Breast epithelium (tissue), 4 donors: ENCODE results near the gene PPP1R27. TPM values are rescaled to one million over a fixed set of nuclear protein-coding genes. Genes with fewer than 3 reads are reported as not detected.

Source experiments
- DNase-seq, 2 donors: peaks; one replicate each; pipeline ENCODE4 v3.0.0-alpha.2; 2019; ENCODE audit warnings: low spot score in 2 of 2
- H3K27ac ChIP-seq, 2 donors: fragments of 200-600 bp; sonication (generic) in 1 of 2; one replicate each; pipeline ENCODE4 v1.5.1; 2016 to 2019; ENCODE audit warnings: mild to moderate bottlenecking in 1 of 2
- H3K27me3 ChIP-seq, 2 donors: fragments of 200-600 bp; sonication (generic) in 1 of 2; one replicate each; pipeline versions ENCODE4 v1.5.1 to v1.6.0; 2017 to 2019; ENCODE audit warnings: control low read depth in 1 of 2, mild to moderate bottlenecking in 1 of 2
- H3K36me3 ChIP-seq: fragments of 200-600 bp; one replicate; pipeline ENCODE4 v1.5.1; 2019
- H3K4me1 ChIP-seq, 2 donors: fragments of 200-600 bp; sonication (generic); one replicate each; pipeline ENCODE4 v1.5.1; 2016 to 2019; ENCODE audit warnings: control low read depth in 1 of 2
- H3K4me3 ChIP-seq, 3 donors: fragments of 200-600 bp; sonication (generic); 1 replicate in 2 of 3; 2 replicates in 1 of 3; pipeline ENCODE4 v1.5.1; 2016 to 2019; ENCODE audit warnings: mild to moderate bottlenecking in 3 of 3, moderate library complexity in 2 of 3
- H3K9me3 ChIP-seq, 2 donors: fragments of 200-600 bp; sonication (generic) in 1 of 2; one replicate each; pipeline ENCODE4 v1.5.1; 2016 to 2019; ENCODE audit warnings: control low read depth in 1 of 2
- POLR2A ChIP-seq: fragments of 450-650 bp; IDR thresholded peaks from one replicate; pipeline ENCODE4 v1.6.1; 2016; ENCODE audit warnings: antibody characterized with exemption, mild to moderate bottlenecking, moderate library complexity
- POLR2AphosphoS5 ChIP-seq, 3 donors: sonication (generic); formaldehyde crosslinking; IDR thresholded peaks; one replicate each; pipeline ENCODE4 v1.6.1; 2017; ENCODE audit warnings: antibody characterized with exemption in 3 of 3
- intact Hi-C: fragments of 100-400 bp; cut with DNase I; formaldehyde crosslinking; loops from one replicate; pipeline ENCODE4 v1.15.1; 2023; ENCODE audit warnings: low total_unique reads
- total RNA-seq, 3 donors: library from RNA; depleted of rRNA; stranded (reverse); fragments of >200 nt; gene quantifications; one replicate each; pipeline ENCODE4 v1.1.0, GENCODE V29; 2016
- TF ChIP-seq, protein P1 (sequence below), 3 donors: fragments of 450-650 bp; IDR thresholded peaks; one replicate each; pipeline ENCODE4 v1.5.1; 2016 to 2017; ENCODE audit warnings: antibody characterized with exemption in 3 of 3, mild to moderate bottlenecking in 3 of 3, moderate library complexity in 3 of 3

Gene PPP1R27
- total RNA-seq, 3 donors from 2014 or later: not detected

DNA sequence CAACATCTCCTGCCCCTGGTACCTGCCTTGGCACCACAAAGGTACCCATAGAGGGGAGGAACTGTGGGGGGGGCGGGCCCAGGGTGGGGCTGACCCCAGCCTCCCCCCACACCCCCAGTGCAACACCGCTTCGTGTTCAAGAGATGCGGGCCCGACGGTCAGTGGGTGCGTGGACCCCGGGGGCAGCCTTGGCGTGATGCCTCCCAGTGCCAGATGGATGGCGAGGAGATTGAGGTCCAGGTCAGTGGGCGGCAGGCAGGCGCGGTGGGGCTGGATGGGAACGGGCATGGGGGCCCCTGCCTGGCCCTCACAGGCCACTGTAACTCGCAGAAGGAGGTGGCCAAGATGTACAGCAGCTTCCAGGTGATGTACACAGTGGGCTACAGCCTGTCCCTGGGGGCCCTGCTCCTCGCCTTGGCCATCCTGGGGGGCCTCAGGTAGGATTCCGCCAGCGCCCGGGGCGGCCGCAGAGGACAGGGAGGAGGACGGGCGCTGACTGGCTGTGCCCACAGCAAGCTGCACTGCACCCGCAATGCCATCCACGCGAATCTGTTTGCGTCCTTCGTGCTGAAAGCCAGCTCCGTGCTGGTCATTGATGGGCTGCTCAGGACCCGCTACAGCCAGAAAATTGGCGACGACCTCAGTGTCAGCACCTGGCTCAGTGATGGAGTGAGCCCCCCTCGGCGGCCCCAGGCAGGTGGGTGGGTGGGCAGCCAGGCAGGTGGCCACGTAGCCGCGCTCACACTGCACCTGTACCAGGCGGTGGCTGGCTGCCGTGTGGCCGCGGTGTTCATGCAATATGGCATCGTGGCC lies 23.8 kb downstream of the PPP1R27 start:
- H3K9me3 ChIP-seq: no peaks in the 10 kb centered on the region
- H3K27me3 ChIP-seq: peaks cover 0 to 57% of the 10 kb centered on the region in 2 donors
- TF ChIP-seq, protein P1, sequence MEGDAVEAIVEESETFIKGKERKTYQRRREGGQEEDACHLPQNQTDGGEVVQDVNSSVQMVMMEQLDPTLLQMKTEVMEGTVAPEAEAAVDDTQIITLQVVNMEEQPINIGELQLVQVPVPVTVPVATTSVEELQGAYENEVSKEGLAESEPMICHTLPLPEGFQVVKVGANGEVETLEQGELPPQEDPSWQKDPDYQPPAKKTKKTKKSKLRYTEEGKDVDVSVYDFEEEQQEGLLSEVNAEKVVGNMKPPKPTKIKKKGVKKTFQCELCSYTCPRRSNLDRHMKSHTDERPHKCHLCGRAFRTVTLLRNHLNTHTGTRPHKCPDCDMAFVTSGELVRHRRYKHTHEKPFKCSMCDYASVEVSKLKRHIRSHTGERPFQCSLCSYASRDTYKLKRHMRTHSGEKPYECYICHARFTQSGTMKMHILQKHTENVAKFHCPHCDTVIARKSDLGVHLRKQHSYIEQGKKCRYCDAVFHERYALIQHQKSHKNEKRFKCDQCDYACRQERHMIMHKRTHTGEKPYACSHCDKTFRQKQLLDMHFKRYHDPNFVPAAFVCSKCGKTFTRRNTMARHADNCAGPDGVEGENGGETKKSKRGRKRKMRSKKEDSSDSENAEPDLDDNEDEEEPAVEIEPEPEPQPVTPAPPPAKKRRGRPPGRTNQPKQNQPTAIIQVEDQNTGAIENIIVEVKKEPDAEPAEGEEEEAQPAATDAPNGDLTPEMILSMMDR (IDR thresholded peaks at IDR 0.05): no peak
- TF ChIP-seq POLR2AphosphoS5 (IDR thresholded peaks at IDR 0.05): no peak
- no peak for TF ChIP-seq POLR2A
- no peak for DNase-seq
- no peaks in the 10 kb centered on the region for H3K36me3 ChIP-seq
- no peak overlapping the region for H3K4me3 ChIP-seq
- intact Hi-C loops: no loop called here
- no peak overlapping the region for H3K27ac ChIP-seq
- H3K4me1 ChIP-seq: no peaks in the 10 kb centered on the region

DNA sequence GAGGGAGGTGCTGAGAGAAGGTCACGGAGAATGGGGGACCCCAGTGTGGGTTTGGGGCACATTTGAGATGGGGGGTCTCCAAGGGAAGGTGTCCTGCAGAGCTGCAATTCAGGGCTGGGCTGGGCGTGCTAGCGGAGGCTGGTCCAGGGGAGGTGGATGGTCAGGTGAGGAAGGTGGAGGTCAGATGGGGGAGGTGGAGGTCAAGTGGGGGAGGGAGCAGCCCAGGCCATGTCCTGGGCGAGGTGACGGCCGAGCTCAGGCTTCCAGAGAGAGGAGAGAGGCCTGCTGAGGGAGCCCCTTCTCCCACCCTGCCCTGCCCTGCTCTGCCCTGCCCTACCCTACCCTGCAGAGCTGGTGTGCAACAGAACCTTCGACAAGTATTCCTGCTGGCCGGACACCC lies 24.4 kb downstream of the PPP1R27 start:
- Histone ChIP-seq H3K4me3 (no peak overlapping the region), H3K4me1 (no peaks in the 10 kb centered on the region), H3K36me3 (no peaks in the 10 kb centered on the region), H3K27ac (no peak overlapping the region), H3K27me3 (peaks cover 0 to 63% of the 10 kb centered on the region in 2 donors), H3K9me3 (no peaks in the 10 kb centered on the region)
- no peak for DNase-seq
- intact Hi-C loops: no loop called here
- TF ChIP-seq POLR2A (no peak), POLR2AphosphoS5 (IDR thresholded peaks at IDR 0.05) (no peak)
- TF ChIP-seq, protein P1 (IDR thresholded peaks at IDR 0.05): no peak

DNA sequence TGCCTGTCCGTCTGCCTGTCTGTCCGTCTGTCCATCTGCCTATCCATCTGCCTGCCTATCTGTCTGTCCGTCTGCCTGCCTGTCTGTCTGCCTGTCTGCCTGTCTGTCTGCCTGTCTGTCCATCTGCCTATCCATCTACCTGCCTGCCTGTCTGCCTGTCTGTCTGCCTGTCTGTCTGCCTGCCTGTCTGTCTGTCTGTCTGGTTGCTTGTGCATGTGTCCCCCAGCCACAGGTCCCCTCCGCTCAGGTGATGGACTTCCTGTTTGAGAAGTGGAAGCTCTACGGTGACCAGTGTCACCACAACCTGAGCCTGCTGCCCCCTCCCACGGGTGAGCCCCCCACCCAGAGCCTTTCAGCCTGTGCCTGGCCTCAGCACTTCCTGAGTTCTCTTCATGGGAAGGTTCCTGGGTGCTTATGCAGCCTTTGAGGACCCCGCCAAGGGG lies 25.3 kb downstream of the PPP1R27 start:
- Histone ChIP-seq H3K4me1 (peaks cover 2% of the 10 kb centered on the region in 2 donors), H3K9me3 (no peaks in the 10 kb centered on the region), H3K36me3 (no peaks in the 10 kb centered on the region), H3K27ac (no peak overlapping the region), H3K4me3 (no peak overlapping the region), H3K27me3 (peaks cover 3 to 72% of the 10 kb centered on the region in 2 donors)
- TF ChIP-seq POLR2AphosphoS5 (IDR thresholded peaks at IDR 0.05): no peak
- TF ChIP-seq POLR2A: no peak
- TF ChIP-seq, protein P1 (IDR thresholded peaks at IDR 0.05): no peak
- intact Hi-C loops: no loop called here
- DNase-seq: no peak

DNA sequence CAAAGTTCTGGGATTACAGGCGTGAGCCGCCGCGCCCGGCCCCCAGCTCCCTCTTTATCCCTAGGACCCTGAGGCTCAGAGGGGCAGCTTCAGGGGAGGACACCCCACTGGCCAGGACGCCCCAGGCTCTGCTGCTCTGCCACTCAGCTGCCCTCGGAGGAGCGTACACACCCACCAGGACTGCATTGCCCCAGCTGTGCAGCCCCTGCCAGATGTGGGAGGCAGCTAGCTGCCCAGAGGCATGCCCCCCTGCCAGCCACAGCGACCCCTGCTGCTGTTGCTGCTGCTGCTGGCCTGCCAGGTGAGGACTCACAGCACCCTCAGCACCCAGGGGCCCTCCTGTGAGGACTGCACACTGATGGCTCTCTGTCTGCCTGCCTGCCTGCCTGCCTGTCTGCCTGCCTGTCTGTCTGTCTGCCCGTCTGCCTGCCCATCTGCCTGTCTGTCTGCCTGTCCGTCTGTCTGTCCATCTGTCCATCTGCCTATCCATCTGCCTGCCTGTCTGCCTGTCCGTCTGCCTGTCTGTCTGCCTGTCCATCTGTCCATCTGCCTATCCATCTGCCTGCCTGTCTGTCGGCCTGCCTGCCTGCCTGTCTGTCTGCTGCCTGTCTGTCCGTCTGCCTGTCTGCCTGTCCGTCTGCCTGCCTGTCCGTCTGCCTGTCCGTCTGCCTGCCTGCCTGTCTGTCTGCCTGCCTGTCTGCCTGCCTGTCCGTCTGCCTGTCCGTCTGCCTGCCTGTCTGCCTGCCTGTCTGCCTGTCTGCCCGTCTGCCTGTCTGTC lies 25.9 kb downstream of the PPP1R27 start:
- TF ChIP-seq, protein P1 (IDR thresholded peaks at IDR 0.05): no peak
- TF ChIP-seq POLR2AphosphoS5 (IDR thresholded peaks at IDR 0.05) (no peak), POLR2A (no peak)
- no peak overlapping the region for H3K4me3 ChIP-seq
- H3K36me3 ChIP-seq: no peaks in the 10 kb centered on the region
- H3K27me3 ChIP-seq: peaks cover 5 to 78% of the 10 kb centered on the region in 2 donors
- intact Hi-C loops: no loop called here
- H3K27ac ChIP-seq: no peak overlapping the region
- no peaks in the 10 kb centered on the region for H3K9me3 ChIP-seq
- DNase-seq: no peak
- peaks cover 6 to 8% of the 10 kb centered on the region in 2 donors for H3K4me1 ChIP-seq

DNA sequence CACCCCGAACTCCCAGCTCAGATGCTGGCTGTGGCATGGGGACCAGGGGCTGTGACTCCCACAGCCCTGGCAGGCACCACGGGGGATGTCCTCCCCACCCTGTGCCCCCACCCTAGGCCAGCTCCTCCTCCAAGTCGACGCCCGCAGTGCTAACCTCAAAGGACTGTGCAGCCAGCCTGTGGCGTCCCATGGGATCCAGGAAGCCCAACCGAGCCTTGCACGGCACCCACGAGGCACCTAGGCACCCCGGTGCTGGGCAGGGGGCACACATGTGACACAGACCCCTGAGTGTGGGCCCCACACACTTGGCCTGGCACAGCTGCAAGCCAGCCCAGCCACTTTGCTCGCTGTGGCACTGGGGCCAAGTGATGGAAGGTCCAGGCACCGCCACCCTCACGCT lies 27.0 kb downstream of the PPP1R27 start:
- Histone ChIP-seq H3K27ac (no peak overlapping the region), H3K9me3 (no peaks in the 10 kb centered on the region), H3K4me1 (peaks cover 6 to 12% of the 10 kb centered on the region in 2 donors), H3K27me3 (peaks cover 12 to 89% of the 10 kb centered on the region in 2 donors), H3K4me3 (no peak overlapping the region), H3K36me3 (no peaks in the 10 kb centered on the region)
- intact Hi-C loops: no loop called here
- no peak for DNase-seq
- TF ChIP-seq POLR2AphosphoS5 (IDR thresholded peaks at IDR 0.05): no peak
- TF ChIP-seq, protein P1 (IDR thresholded peaks at IDR 0.05): no peak
- TF ChIP-seq POLR2A: no peak
